WTC11 (cell line): ENCODE data around the gene PPTC7. TPM values are rescaled to one million over a fixed set of nuclear protein-coding genes. Genes with fewer than 3 reads are reported as not detected.
"Not testable (repeated sequence)": the region's sequence is repeated elsewhere in the genome, so short reads cannot be mapped to it uniquely, and the experiment has no call there.

Experiments
- ATAC-seq: fragments of 200-7000 bp; cut with Tn5 transposase; 2 replicates; pipeline ENCODE4 v1.10.0; 2021; ENCODE audit warnings: mild to moderate bottlenecking, moderate library complexity
- CTCF ChIA-PET: fragments of 300-600 bp; sonication (Branson Sonifier 250); formaldehyde crosslinking; loops from one replicate; lab custom pipeline; 2021; ENCODE audit warnings: antibody characterized with exemption; lab: Charles Lee
- POLR2A ChIA-PET: fragments of 350-600 bp; sonication (Branson Sonifier 250); formaldehyde crosslinking; loops from one replicate; lab custom pipeline; 2021; ENCODE audit warnings: antibody characterized with exemption; lab: Charles Lee
- DNase-seq: peaks from one replicate; pipeline ENCODE4 v3.0.0; 2021; ENCODE audit warnings: low spot score
- H3K27ac Mint-ChIP-seq: 2 replicates; pipeline ENCODE4 v1.8.0; 2021; ENCODE audit warnings: mixed read lengths
- H3K27me3 Mint-ChIP-seq: 2 replicates; pipeline ENCODE4 v1.8.0; 2021; ENCODE audit warnings: low read depth, mild to moderate bottlenecking, moderate library complexity, mixed read lengths
- H3K36me3 Mint-ChIP-seq: 2 replicates; pipeline ENCODE4 v1.8.0; 2021; ENCODE audit warnings: mixed read lengths
- H3K4me1 Mint-ChIP-seq: 2 replicates; pipeline ENCODE4 v1.8.0; 2022; ENCODE audit warnings: mixed read lengths
- H3K4me3 Mint-ChIP-seq: 2 replicates; pipeline ENCODE4 v1.8.0; 2021; ENCODE audit warnings: mild to moderate bottlenecking, moderate library complexity, mixed read lengths
- H3K9me3 Mint-ChIP-seq: 2 replicates; pipeline ENCODE4 v1.8.0; 2021; ENCODE audit warnings: mixed read lengths
- HMGA2 ChIP-seq: fragments of 250-450 bp; sonication (Bioruptor Pico); IDR thresholded peaks from 2 replicates; pipeline ENCODE4 v1.4.0; 2021; ENCODE audit warnings: mild to moderate bottlenecking, moderate library complexity
- JAZF1 ChIP-seq: fragments of 250-450 bp; sonication (Bioruptor Pico); IDR thresholded peaks from 2 replicates; pipeline ENCODE4 v1.9.0; 2021; ENCODE audit warnings: moderate library complexity, mild to moderate bottlenecking, inconsistent platforms
- PRRX2 ChIP-seq: fragments of 250-450 bp; sonication (Bioruptor Pico); IDR thresholded peaks from 2 replicates; pipeline ENCODE4 v1.8.0; 2021; ENCODE audit warnings: mild to moderate bottlenecking
- USF1 ChIP-seq: sonication (generic); formaldehyde crosslinking; IDR thresholded peaks from 2 replicates; pipeline ENCODE4 v1.8.0; 2022; ENCODE audit warnings: mild to moderate bottlenecking, missing genetic modification reagents
- ZNF121 ChIP-seq: sonication (generic); formaldehyde crosslinking; IDR thresholded peaks from 2 replicates; pipeline ENCODE4 v1.8.0; 2023; ENCODE audit warnings: missing genetic modification reagents
- ZNF138 ChIP-seq: sonication (generic); formaldehyde crosslinking; conservative IDR thresholded peaks from 2 replicates; pipeline ENCODE4 v1.8.1; 2022; ENCODE audit warnings: mild to moderate bottlenecking, moderate library complexity, missing genetic modification reagents
- ZNF425 ChIP-seq: fragments of 250-450 bp; sonication (Bioruptor Pico); conservative IDR thresholded peaks from 2 replicates; pipeline ENCODE4 v1.9.0; 2021; ENCODE audit warnings: mild to moderate bottlenecking
- ZNF671 ChIP-seq: fragments of 250-450 bp; sonication (Bioruptor Pico); IDR thresholded peaks from 2 replicates; pipeline ENCODE4 v1.8.0; 2021; ENCODE audit warnings: mild to moderate bottlenecking
- total RNA-seq: library from RNA; stranded (reverse); gene quantifications from 3 replicates; pipeline ENCODE4 v1.2.3, GENCODE V29; 2021
- TF ChIP-seq, protein P1 (sequence below): fragments of 250-450 bp; sonication (Bioruptor Pico); IDR thresholded peaks from 2 replicates; pipeline ENCODE4 v1.9.0; 2021; ENCODE audit warnings: moderate library complexity, mild to moderate bottlenecking, inconsistent platforms, borderline replicate concordance
- TF ChIP-seq, protein P2 (sequence below): sonication (generic); formaldehyde crosslinking; IDR thresholded peaks from 2 replicates; pipeline ENCODE4 v1.8.1; 2023; ENCODE audit warnings: mild to moderate bottlenecking, missing genetic modification reagents

PPTC7 gene
- total RNA-seq, 1 experiment from 2014 or later, result 15.6 TPM

- TF ChIP-seq USF1 (CRISPR knock-in tag), result no peak
- no peak for TF ChIP-seq ZNF138 (CRISPR knock-in tag)
Measured at GRCh38 chr12:110564471-110564991, 18.6 kb downstream of the PPTC7 start (continued).

- CTCF ChIA-PET, result no interaction called here
Measured at GRCh38 chr12:110563702-110564470, 19.2 kb downstream of the PPTC7 start.

GRCh38 chr12:110562386-110562785, 20.7 kb downstream of the PPTC7 start:
- DNase-seq, H3K27me3 Mint-ChIP-seq, ATAC-seq, H3K36me3 Mint-ChIP-seq, H3K27ac Mint-ChIP-seq, H3K4me3 Mint-ChIP-seq, H3K9me3 Mint-ChIP-seq: not testable (repeated sequence)
- peaks cover 24% of the 10 kb centered on the region for H3K4me1 Mint-ChIP-seq
- ChIA-PET POLR2A (interaction anchor here (0.7 kb wide), 2 partner anchors 22 to 214 kb away, joined by 4 to 6 read pairs; no protein-coding TSS in a partner anchor), CTCF (interaction anchor here (1.2 to 1.8 kb wide), 2 partner anchors 10 to 40 kb away, joined by 3 to 6 read pairs; no protein-coding TSS in a partner anchor)

More at GRCh38 chr12:110563702-110564470, 19.2 kb downstream of the PPTC7 start:
- Mint-ChIP-seq H3K4me3 (no peak overlapping the region), H3K4me1 (peaks cover 29% of the 10 kb centered on the region), H3K36me3 (0 out of 2 replicates have a peak, but pooled peaks cover 5% of the 10 kb centered on the region), H3K27me3 (no peaks in the 10 kb centered on the region), H3K27ac (peak overlapping the region; percentile 41; the same call in 1 of the 2 replicates), H3K9me3 (no peaks in the 10 kb centered on the region)
- DNase-seq (no peak), ATAC-seq (no peak)
- POLR2A ChIA-PET, result no interaction called here
- no peak for TF ChIP-seq ZNF121
- TF ChIP-seq, protein P1, sequence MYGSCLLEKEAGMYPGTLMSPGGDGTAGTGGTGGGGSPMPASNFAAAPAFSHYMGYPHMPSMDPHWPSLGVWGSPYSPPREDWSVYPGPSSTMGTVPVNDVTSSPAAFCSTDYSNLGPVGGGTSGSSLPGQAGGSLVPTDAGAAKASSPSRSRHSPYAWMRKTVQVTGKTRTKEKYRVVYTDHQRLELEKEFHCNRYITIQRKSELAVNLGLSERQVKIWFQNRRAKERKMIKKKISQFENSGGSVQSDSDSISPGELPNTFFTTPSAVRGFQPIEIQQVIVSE (CRISPR knock-in tag), result no peak

DNA sequence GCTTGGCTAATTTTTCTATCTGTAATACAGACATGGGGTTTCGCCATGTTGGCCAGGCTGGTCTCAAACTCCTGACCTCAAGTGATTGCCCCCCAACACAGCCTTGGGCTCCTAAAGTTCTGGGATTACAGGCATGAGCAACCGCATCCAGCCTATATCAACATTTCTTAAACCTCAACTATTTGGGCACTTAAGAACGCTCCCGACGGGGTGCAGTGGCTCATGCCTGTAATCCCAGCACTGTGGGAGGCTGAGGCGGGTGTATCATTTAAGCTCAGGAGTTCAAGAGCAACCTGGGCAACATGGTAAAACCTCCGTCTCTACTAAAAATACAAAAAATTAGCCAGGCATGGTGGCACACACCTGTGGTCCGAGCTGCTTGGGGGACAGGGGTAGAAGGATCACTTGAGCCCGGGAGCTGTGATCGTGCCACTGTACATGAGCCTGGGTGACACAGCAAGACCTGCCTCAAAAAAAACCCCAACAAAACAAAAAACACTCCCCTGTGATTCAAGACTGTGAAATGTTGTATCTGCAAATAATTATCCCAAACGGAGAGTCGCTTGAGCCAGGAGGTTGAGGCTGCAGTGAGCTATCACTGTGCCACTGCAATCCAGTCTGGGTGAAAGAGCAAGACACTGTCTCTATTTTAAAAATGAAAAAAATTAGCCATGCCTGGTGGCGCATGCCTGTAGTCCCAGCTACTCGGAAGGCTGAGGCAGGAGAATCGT, 21.5 kb downstream of the PPTC7 start:
- POLR2A ChIA-PET, result no interaction called here
- peak overlapping the region; percentile 43; the same call in 1 of the 2 replicates for H3K27ac Mint-ChIP-seq
- H3K4me3 Mint-ChIP-seq, result no peak overlapping the region

More for the DNA sequence above, 21.5 kb downstream of the PPTC7 start:
- no peaks in the 10 kb centered on the region for H3K27me3 Mint-ChIP-seq
- peaks cover 2% of the 10 kb centered on the region; the same call in 1 of the 2 replicates for H3K36me3 Mint-ChIP-seq
- DNase-seq (no peak), ATAC-seq (no peak)
- H3K4me1 Mint-ChIP-seq, result peaks cover 18% of the 10 kb centered on the region
- CTCF ChIA-PET, result interaction anchor here (0.6 to 1.8 kb wide), 3 partner anchors 9 to 98 kb away, joined by 3 to 6 read pairs (median 3); no protein-coding TSS in a partner anchor
- TF ChIP-seq ZNF425 (CRISPR knock-in tag), result no peak
- TF ChIP-seq HMGA2 (CRISPR knock-in tag), result no peak
- no peak for TF ChIP-seq PRRX2 (CRISPR knock-in tag)
- TF ChIP-seq, protein P2, sequence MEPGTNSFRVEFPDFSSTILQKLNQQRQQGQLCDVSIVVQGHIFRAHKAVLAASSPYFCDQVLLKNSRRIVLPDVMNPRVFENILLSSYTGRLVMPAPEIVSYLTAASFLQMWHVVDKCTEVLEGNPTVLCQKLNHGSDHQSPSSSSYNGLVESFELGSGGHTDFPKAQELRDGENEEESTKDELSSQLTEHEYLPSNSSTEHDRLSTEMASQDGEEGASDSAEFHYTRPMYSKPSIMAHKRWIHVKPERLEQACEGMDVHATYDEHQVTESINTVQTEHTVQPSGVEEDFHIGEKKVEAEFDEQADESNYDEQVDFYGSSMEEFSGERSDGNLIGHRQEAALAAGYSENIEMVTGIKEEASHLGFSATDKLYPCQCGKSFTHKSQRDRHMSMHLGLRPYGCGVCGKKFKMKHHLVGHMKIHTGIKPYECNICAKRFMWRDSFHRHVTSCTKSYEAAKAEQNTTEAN (CRISPR knock-in tag), result no peak
- TF ChIP-seq ZNF671 (CRISPR knock-in tag), result no peak
- TF ChIP-seq JAZF1 (CRISPR knock-in tag), result no peak
- no peak for TF ChIP-seq ZNF138 (CRISPR knock-in tag)
- H3K9me3 Mint-ChIP-seq, result no peaks in the 10 kb centered on the region
